Kidney (tissue), 14 donors: ENCODE measurements around the gene LGALS1. TPM values are rescaled to one million over a fixed set of nuclear protein-coding genes. Genes with fewer than 3 reads are reported as not detected.
A peak's percentile ranks its signal among the peaks of the same experiment; 100 is the strongest.

Experiments
- DNase-seq, 5 donors: peaks; one replicate each; pipeline ENCODE4 v3.0.0-alpha.2; 2013 to 2020
- FAIRE-seq: peaks from 2 replicates; lab custom pipeline; 2012; peaks lifted over from hg19 to GRCh38; lab: Jason Lieb, UNC
- H3K27ac ChIP-seq, 2 donors: one replicate each; pipeline ENCODE4 v1.7.0; 2013; ENCODE audit warnings: low read depth in 2 of 2, low read length in 2 of 2, inconsistent platforms in 1 of 2
- H3K27me3 ChIP-seq: one replicate; pipeline ENCODE4 v1.7.1; 2013; ENCODE audit warnings: low read length, inconsistent platforms; ENCODE audit not compliant: control insufficient read depth, insufficient read depth
- H3K36me3 ChIP-seq, 3 donors: one replicate each; pipeline versions ENCODE4 v1.7.0 to v1.7.1; 2013; ENCODE audit warnings: low read length in 3 of 3, control low read depth in 1 of 3, inconsistent platforms in 1 of 3; ENCODE audit not compliant: insufficient read depth in 3 of 3, control insufficient read depth in 2 of 3
- H3K4me1 ChIP-seq, 3 donors: one replicate each; pipeline versions ENCODE4 v1.7.0 to v1.7.1; 2013; ENCODE audit warnings: low read length in 3 of 3, inconsistent platforms in 1 of 3, low read depth in 1 of 3; ENCODE audit not compliant: control insufficient read depth in 2 of 3, insufficient read depth in 2 of 3
- H3K4me3 ChIP-seq, 3 donors: one replicate each; pipeline versions ENCODE4 v1.7.0 to v1.8.1; 2013; ENCODE audit warnings: low read length in 3 of 3, control low read depth in 1 of 3, inconsistent platforms in 1 of 3
- H3K9ac ChIP-seq, 3 donors: one replicate each; pipeline versions ENCODE4 v1.7.0 to v1.7.1; 2013; ENCODE audit warnings: low read length in 3 of 3, control low read depth in 1 of 3, inconsistent platforms in 1 of 3
- H3K9me3 ChIP-seq, 3 donors: one replicate each; pipeline versions ENCODE4 v1.7.0 to v1.7.1; 2013; ENCODE audit warnings: low read length in 3 of 3, control low read depth in 1 of 3, inconsistent platforms in 1 of 3; ENCODE audit not compliant: control insufficient read depth in 2 of 3, insufficient read depth in 1 of 3
- intact Hi-C: fragments of 100-400 bp; cut with DNase I; formaldehyde crosslinking; loops from one replicate; pipeline ENCODE4 v1.11.1; 2022
- polyA plus RNA-seq: library from polyadenylated mRNA; stranded (reverse); fragments of 350-450 nt; fragmentation: Illumina TruSeq; extraction: RNeasy Lipid Tissue Mini Kit (QIAGEN cat#74804); gene quantifications from one replicate; pipeline ENCODE4 v1.2.3, GENCODE V29; 2014; ENCODE audit warnings: low read depth, low replicate concordance; ENCODE audit not compliant: insufficient read depth
- total RNA-seq: library from RNA; stranded (reverse); fragmentation: NEBNext Ultra II Directional; extraction: Animal tissue kit (Norgen Biotek cat#: 25700); gene quantifications from one replicate; pipeline ENCODE4 v1.2.1, GENCODE V29; 2021
- TF ChIP-seq, protein P1 (sequence below): IDR thresholded peaks from 3 replicates; pipeline ENCODE4 v1.5.1; 2012; ENCODE audit warnings: mild to moderate bottlenecking, moderate library complexity, borderline replicate concordance; ENCODE audit not compliant: insufficient read depth; ENCODE audit errors: extremely low read depth
- donor health status: control.
- donor health status: control.
- donor health status: control.
- donor health status: control.
- donor health status: control.
- donor health status: DM: yes; HTN: yes; CAD: no.
- donor health status: Normal renal cell carcinoma (clear cell type).

LGALS1 gene
- total and polyA plus RNA-seq, 2 donors from 2014 or later, result 227 to 496 TPM

DNA sequence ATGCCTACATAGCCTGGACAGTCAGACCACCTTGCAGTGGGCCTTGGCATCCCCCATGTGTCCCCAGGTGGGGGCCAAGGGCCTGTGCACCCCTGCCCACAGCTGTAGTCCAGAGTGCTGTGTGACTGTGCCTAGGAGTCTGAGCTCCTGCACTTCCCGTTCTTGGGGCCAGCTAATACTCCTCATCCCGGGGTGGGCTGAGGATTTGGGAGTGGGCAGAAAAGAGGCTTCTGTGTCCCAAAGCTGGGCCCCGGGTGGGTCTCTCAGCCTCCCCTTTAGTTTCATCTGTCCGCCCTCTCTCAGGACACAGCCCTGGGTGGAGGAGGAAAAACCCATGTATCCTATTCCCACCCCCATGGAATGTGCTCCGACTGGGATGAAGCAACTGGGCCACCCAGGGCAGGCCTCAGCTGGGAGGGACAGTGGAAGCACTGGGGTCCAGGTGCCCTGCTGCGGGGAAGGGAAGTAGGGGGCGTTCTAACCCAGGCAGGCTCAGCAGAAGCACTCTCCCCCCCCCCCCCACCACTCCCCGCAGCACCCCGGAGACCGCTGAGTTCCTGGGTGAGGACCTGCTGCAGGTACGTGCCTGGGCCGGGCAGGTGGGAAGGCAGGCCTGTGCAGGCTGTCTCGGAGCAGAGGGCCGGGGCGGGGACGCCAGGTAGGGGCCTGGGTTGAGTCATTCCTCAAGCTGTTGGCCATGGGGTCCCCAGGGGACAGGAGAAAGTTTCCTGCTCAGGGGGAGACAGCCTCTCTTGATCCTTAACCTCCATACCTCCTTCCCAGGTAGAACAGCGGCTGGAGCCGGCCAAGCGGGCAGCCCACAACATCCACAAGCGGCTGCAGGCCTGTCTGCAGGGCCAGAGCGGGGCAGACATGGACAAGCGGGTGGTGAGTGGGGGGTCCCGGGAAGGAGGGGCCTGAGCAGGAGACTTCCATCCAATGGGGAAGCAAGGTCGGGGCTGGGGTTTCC lies 34.6 kb upstream of the LGALS1 start:
- DNase-seq, result peak in 1 of 5 donors; percentile 36

DNA sequence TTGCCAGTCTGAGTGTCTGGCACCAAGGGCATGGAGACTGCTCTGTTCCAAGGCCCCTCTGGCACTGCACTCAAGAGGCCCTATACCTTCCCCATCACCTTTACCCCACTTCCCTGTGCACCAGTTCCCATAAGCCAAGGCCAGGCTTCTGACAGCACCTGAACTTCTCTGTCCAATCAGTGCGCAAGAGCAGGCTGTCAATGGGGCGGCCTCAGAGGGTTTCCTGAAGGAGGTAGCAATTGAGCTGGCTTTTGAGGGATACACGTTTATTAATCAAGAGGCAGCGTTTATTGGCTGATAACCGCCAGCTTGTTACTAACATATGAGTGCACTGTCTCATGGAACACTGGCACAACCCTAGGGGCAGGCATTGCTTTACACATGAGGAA lies 33.9 kb upstream of the LGALS1 start:
- no peaks in the 10 kb centered on the region for H3K9me3 ChIP-seq
- H3K4me3 ChIP-seq, result no peak overlapping the region
- TF ChIP-seq, protein P1, sequence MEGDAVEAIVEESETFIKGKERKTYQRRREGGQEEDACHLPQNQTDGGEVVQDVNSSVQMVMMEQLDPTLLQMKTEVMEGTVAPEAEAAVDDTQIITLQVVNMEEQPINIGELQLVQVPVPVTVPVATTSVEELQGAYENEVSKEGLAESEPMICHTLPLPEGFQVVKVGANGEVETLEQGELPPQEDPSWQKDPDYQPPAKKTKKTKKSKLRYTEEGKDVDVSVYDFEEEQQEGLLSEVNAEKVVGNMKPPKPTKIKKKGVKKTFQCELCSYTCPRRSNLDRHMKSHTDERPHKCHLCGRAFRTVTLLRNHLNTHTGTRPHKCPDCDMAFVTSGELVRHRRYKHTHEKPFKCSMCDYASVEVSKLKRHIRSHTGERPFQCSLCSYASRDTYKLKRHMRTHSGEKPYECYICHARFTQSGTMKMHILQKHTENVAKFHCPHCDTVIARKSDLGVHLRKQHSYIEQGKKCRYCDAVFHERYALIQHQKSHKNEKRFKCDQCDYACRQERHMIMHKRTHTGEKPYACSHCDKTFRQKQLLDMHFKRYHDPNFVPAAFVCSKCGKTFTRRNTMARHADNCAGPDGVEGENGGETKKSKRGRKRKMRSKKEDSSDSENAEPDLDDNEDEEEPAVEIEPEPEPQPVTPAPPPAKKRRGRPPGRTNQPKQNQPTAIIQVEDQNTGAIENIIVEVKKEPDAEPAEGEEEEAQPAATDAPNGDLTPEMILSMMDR, result no peak
- DNase-seq (no peak), FAIRE-seq (no peak)
- peaks cover 0 to 14% (median 0%) of the 10 kb centered on the region in 3 donors for H3K4me1 ChIP-seq
- intact Hi-C loops, result loop anchor here (5.0 to 10.0 kb wide), 2 partner anchors 41 to 153 kb away; no protein-coding TSS in a partner anchor
- no peaks in the 10 kb centered on the region for H3K27me3 ChIP-seq
- H3K27ac ChIP-seq, result no peak overlapping the region
- no peaks in the 10 kb centered on the region for H3K36me3 ChIP-seq
- H3K9ac ChIP-seq, result no peak overlapping the region

More for the DNA sequence above, 34.6 kb upstream of the LGALS1 start:
- H3K4me3 ChIP-seq, result no peak overlapping the region
- no peaks in the 10 kb centered on the region for H3K36me3 ChIP-seq
- TF ChIP-seq, protein P1, result no peak
- H3K4me1 ChIP-seq, result peaks cover 0 to 14% (median 0%) of the 10 kb centered on the region in 3 donors
- no peak overlapping the region for H3K9ac ChIP-seq
- intact Hi-C loops, result loop anchor here (5.0 to 10.0 kb wide), 2 partner anchors 41 to 154 kb away; no protein-coding TSS in a partner anchor
- no peaks in the 10 kb centered on the region for H3K9me3 ChIP-seq
- no peaks in the 10 kb centered on the region for H3K27me3 ChIP-seq
- FAIRE-seq, result no peak
- H3K27ac ChIP-seq, result no peak overlapping the region

DNA sequence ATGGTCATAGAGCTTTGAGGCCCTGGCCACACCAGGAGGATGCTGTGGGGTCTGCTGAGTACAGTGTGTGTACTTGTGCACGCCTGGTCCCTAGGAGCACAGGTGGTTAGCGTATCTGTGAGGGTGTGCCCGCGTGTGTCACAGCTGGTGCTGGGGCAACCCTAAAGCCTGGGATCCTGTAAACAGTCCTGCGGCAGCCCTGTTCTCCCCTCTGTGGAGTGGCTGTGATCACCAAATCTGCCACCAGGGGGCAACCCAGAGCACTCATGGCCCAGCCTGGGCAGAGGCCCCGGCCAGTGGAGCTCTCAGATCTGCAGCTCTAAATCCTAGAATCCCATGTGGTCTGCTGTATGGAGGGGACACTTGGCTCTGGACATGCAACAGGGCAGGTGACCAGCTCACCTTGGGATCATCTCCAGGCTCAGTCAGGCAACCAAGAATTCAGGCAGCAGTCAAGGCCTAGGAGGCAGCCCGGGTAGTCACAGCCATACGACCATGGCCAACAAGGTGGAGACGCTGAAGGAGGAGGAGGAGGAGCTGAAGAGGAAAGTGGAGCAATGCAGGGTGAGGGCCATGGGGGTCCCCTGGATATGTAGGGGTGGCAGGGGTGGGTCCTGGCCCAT lies 32.1 kb upstream of the LGALS1 start:
- H3K27ac ChIP-seq, result no peak overlapping the region
- TF ChIP-seq, protein P1, result peak; percentile 90
- H3K27me3 ChIP-seq, result no peaks in the 10 kb centered on the region
- no peak overlapping the region for H3K9ac ChIP-seq
- no peak for FAIRE-seq
- no peaks in the 10 kb centered on the region for H3K36me3 ChIP-seq
- H3K4me1 ChIP-seq, result peaks cover 0 to 14% (median 0%) of the 10 kb centered on the region in 3 donors
- intact Hi-C loops, result loop anchor here (5.0 to 10.0 kb wide), 2 partner anchors 39 to 151 kb away; no protein-coding TSS in a partner anchor
- peak; percentile 85 to 93 (median 88) for DNase-seq
- no peak overlapping the region for H3K4me3 ChIP-seq
- no peaks in the 10 kb centered on the region for H3K9me3 ChIP-seq
